ENCODE results near the gene THAP7. TPM values are rescaled to one million over a fixed set of nuclear protein-coding genes. Genes with fewer than 3 reads are reported as not detected.
"Not testable (repeated sequence)": the region's sequence is repeated elsewhere in the genome, so short reads cannot be mapped to it uniquely, and the experiment has no call there.

Gene THAP7
- total RNA-seq, 1 donor from 2014 or later = 18.0 TPM

DNA sequence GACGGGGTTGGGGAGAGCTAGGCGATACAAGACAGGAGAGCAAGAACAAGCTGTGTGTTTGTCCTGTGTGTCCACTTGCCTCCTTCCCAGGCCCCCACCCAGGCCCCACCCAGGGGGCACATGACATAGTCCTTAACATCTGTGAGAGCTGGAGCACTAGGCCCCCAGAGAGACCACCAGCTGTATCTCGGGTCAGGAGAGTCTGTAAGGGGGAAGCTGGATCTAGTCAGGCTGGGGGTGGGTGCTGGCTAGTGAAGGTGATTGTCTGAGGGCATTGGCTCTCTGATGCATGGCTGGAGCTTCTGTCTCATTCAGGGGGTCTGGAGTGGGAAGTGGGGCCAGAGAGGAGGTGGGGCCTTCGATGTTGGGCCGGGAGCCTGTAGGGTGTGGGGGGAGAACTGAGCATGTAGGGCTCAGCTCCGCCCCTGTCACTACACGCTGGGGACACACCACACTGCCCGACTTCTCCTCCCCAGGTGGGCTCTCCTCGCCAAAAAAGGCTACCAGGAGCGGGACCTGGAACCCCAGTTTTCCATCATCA lies 13.6 kb upstream of the THAP7 start:
- no peak for ATAC-seq
- intact Hi-C loops (cut with micrococcal nuclease) = no loop called here
- DNase-seq = no peak

DNA sequence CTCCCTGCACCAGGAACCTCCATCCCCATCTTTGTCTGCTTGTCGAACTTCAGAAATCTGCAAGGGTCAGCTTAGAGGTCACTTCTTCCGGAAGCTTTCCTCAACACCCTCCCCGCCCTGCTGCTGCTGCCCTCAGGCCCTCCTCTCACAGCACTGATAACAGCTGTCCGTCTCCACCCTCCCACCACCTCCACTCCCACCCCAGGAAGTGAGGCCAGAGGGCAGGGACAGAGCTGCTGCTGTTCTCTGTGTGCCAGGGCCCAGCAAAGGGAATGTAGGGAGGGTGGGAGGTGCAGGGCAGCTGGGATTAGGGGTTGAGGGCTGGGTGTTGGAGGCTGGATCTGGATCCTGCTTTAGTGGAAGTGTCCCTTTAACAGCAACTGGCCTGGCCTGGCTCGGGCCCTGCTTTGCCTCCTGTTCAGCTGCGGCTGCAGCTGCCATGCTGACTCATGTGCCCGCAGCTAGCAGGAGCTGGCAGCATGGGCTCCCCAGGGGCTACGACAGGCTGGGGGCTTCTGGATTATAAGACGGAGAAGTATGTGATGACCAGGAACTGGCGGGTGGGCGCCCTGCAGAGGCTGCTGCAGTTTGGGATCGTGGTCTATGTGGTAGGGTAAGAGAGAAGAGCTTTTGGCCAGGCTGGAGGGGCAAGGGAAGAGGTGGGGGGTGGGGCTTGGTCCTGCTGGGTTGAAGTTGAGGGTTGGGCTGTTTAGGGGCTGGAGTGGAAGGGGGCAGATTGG lies 13.0 kb upstream of the THAP7 start, which contains the start of gene P2RX6:
TSS of gene P2RX6 (plus strand) at position 440 of the 740 bp plus-strand sequence. CDS start at position 450, 10 bp downstream.
- ATAC-seq (peak; percentile 74), DNase-seq (peak; percentile 57)

DNA sequence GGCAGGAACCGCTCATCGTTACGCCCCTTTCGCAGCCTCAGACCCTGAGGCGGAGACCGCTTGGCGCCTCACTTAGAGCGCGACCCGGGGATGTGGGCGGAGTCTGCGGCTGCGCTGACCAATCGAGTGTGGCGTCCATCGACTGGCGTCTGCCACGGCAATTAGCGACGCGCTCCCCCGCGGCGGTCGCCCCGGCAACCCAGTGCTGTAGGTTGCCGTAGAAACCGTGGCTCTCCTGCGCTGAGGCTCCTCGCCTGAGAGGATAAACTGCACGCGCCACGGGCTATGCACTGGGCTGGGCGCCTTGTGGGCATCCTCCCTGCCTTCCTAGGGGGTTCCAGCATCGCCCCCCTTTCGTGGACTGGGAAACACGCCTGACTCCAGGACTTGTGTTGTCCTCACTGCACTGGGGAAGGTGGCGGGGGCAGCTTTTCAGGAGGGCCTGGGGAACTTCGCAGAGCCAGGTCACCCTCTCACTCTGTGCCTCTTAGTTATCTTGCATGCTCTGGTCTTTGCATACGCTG lies 12.3 kb upstream of the THAP7 start:
- ATAC-seq (peak; percentile 95), DNase-seq (peak; percentile 94)
- intact Hi-C loops (cut with micrococcal nuclease) = no loop called here

More for the DNA sequence above, 13.0 kb upstream of the THAP7 start, which contains the start of gene P2RX6:
- intact Hi-C loops (cut with micrococcal nuclease) = no loop called here

DNA sequence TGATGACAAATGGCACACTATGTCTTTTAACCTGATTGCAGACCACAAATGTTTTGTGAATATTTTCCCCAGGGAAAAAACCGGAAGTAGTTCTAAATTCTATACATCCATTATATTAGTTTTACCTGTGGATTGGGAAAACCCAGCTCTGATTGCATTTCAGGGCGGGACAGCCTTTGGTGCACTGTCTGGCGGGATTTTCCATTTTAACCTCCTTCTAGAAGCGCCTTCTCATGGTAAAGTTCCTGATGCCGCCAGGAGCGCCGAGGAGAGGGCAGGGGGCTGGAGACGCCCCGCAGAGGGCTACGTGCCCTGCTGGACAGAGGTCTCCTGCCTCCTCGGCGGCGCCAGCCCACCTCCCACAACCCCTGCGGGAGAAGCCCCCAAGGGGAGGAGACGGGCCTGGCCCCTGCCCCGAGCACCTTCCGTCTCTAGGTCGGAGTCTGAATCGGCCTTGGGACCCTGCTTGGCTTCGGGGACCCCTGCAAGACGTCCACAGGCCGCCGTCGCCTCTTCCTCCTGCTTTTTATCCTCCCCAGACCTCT lies 11.8 kb upstream of the THAP7 start:
- no peak for DNase-seq
- intact Hi-C loops (cut with micrococcal nuclease) = no loop called here
- no peak for ATAC-seq

DNA sequence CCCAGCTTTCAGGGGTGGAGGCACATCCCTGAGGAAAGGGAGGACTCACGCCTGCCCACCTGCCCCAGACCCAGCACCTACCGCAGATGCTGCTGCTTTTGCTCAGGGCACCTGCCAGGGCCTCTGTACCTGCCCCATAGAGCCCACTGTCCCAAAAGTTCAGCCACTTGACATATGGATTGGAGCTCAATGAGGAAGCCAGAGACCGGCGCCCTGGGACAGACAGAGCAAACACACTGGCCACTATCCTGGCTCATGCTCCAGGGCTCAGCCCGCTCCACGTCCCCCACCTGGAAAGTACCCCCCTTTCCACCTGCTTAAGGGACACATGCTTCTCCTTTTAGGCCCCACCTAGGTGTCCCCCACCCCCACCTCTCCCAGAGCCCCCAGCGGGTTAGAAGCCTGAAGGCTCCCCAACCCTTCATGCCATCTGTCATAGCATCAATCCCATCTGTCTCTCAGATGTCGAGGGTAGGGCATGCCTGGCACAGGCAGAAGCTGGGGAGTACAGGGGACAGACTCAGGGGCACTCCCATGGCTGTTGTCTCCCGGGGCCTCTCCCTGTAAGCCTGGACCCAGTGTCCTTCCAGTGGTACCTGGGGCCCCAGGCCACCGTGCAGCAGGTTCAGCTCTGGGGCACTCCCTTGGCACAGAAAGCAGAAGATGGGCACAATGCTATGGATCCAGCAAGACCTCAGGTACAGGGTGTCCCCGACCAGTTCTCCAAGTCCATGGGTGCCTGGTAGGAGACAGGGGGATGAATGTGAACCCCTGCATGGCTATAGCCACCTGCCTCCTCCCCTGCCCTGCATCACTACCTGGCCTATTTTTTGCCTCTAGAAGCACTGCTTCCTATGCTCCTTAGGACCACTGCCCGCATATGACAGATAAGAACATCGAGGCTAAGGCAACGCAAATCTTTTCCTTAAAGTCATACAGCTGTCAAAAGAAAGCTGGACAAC lies 10.8 kb upstream of the THAP7 start:
- ATAC-seq = no peak
- intact Hi-C loops (cut with micrococcal nuclease) = no loop called here
- no peak for DNase-seq

DNA sequence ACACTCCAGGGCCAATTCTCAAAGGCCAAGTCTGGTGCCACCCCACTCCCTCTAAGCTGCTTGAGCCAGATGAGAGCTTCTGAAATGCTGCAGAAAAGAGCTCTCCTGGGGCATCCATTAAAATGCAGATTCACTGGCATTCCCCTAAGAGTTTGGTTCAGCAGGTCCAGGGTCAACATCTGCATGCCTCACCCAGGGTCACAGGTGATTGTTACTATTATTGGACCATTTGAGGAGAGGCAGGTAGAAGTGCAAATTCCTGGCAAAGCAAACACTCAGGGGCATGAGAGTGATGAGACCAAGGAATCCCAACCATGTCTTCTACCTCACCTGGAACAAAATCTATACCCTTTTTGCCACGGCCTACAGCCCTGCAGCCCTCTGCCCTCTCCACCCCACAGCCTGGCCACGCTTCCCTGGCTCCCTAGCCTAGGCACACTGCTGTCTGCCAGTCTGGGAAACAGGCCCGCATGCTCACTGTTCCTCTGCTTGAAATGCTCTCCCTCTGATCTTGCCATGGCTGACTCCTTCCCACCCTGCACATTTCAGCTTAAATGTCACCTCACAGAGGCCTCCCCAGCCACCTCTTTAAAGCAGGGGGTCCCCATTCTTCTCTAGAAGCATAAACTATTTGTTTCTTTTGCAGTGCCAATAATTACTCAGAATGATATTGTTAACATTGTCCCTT lies 8.7 kb upstream of the THAP7 start:
- intact Hi-C loops (cut with micrococcal nuclease) = no loop called here
- DNase-seq (no peak), ATAC-seq (no peak)

DNA sequence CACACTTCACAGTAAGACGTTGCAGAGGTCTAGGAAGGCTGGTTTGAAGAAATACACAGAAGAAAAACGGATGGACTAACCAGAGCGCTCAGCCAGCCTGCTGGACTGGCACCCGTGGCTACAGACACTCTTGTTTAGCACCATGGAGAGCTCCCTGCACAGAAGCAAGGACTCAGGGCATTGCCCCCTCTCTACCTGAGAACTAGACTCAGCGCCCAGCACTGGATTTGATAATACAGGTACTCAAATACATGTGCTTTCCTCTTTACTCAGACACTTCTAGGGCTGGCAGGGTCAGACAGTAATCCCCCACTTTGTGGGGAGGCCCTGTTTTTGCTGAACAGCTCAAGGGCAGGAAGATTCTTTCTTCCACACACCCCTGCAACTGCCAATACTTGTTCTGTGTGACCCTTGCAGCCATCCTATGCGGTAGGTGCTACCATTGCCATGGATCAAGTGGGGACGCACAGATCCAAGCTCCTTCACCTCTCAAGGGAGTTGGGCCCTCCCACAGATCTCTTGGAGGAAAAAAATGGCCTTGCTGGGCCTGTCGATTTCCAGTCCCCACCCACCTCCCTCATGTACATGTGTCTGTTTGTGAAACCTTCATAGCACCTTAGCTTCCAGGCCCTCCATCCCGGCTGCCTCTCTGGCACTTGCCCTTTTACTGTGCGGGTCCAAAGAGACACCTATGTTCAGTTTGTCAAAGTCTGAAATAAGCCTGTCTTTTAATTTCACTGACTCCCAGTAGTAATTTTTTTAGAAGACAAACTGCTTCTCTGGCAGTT lies 7.9 kb upstream of the THAP7 start:
- ATAC-seq (peak; percentile 39), DNase-seq (no peak)
- intact Hi-C loops (cut with micrococcal nuclease) = no loop called here

DNA sequence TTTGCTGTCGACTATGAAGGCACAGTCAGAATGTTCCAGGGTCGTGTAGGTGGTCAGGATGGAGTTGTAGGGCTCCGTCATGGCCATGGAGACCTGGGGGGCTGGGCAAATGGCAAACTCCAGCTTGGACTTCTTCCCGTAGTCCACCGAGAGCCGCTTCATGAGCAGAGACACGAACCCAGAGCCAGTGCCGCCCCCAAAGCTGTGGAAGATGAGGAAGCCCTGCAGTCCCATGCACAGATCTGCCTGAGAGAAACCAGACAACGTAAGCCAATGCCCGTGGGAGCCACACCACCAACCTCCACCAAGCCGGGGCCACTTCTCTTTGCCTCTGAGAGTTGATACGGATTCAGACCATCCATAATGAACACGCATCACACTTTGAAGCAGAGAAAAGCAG lies 7.3 kb upstream of the THAP7 start:
- intact Hi-C loops (cut with micrococcal nuclease); DNase-seq; ATAC-seq: not testable (repeated sequence)

DNA sequence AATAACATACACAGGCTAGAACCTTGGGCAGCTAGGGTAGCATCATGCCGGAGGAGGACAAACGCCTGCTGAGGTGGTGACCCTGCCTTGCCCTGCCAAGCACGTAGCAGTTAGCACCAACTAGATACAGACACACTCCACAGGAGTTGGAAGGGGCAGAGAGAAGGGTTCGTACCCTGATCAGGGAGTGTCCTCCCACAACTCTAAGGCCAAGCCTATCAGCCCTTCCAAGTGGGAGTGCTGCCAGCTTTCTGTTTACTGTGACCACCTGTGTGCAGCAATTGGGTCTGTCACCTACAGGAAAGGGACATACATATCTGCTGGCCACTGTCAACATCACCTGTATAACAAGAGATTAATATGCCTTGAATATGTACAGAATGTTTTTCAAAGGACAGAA lies 1.9 kb upstream of the THAP7 start:
- intact Hi-C loops (cut with micrococcal nuclease) = no loop called here
- no peak for ATAC-seq
- DNase-seq = no peak

DNA sequence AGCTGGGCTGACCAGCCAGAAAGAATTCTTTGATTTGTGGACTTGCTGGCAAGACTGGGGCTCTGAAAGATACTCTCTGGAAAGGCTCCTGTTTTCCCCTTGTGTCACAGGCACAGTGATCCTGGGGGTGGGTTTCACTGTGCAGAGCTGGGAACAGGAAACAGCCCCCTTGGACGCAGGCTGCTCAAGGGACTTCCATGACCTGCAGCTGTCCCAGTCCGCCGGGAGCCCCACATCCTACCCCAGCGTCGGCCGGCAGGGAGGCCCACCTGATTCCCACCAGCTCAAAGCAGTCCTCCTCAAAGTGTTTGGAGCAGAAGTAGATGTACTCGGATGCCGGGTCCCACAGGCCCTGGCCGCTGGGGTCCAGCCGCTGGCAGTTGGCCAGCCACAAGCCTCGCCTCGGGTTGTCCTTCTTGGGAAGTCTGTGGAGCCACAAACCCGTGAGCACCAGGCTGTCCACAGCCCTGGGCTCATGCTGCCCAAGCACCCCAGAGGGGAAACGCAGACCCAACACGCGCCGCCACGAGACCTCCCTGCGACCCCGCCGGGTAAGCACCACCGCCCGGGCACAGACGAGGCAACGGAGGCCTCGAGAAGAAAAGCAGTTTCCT lies 824 bp downstream of the THAP7 start:
- DNase-seq (no peak), ATAC-seq (peak; percentile 19)
- intact Hi-C loops (cut with micrococcal nuclease) = no loop called here

DNA sequence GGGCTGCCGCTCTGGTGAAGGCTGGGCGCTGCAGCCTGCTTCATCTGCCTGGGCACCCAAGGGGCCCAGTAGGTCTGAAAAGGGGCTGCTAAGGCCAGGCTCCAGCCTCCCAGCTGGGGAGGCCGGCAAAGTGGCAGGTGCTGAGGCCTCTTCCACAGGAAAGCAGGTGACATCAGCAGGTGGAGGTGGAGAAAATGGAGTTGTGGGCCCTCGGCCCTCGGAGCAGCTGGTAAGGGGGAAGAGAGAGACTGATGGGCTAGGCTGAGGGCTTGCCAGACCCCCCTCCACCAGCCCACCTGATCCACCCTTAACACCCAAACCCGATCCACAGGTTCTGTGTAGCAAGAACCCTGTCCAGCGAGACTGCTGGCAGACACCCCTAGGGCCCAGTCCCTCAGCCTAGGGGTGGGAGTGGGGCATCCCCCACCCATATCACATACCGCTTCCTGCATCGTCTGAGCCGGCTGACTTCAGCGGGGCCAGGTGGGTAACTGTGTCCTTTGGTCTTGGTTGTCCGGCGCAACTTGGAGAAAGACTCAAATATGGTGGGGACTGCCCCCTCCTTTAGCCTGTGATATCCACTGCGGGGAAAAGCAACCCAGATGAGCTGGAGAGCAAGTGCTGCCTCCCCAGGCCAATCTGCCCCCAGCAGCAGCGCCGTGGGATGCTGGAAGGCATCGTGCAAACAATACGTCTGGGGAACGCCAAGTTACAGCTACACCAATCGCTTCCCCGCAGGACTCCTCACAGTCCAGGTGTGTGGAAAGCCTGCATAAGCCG lies 1.5 kb downstream of the THAP7 start:
- no peak for ATAC-seq
- DNase-seq = no peak
- intact Hi-C loops (cut with micrococcal nuclease) = no loop called here

DNA sequence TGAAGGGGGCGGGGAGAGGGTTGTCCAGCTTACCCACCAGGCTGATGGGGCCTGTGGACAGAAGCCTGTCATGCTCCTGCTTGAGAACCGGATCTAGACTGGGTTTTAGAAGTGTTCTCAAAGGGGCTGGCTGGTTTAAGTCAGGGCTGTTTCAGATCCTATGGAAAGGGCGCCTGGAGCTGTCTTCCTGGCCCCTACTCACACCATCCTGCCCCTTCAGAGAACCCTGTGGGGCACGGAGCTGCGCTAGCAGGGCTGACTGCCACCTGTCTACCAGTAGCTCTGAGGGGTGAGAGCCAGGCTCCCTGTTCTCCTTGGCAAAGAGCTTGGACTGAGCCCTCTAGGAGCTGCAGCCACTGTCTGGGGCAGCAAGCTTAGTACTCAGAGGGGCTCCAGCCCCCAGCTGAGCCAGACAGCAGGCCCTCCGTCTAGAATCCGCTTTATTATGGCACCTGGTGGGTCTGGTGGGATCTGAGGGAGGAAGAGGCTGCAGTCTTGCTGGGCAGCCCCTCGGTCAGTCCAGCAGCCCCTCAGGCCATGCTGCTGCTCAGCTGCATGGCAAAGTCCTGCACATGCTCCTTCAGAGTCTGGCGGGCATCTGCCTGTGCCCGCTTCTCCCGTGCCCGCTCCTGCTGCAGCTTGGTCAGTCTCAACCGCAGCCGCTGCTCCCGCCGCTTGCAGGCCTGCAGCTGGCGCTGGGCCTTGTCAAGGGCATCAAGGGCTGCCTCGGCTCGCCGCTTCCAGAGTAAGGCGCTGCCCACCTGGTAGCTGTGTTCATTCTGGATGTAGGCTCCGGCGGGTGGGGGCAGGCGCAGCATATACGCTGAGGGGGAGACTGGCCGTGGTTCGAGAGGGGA lies 2.3 kb downstream of the THAP7 start:
- ATAC-seq (no peak), DNase-seq (no peak)
- intact Hi-C loops (cut with micrococcal nuclease) = no loop called here

DNA sequence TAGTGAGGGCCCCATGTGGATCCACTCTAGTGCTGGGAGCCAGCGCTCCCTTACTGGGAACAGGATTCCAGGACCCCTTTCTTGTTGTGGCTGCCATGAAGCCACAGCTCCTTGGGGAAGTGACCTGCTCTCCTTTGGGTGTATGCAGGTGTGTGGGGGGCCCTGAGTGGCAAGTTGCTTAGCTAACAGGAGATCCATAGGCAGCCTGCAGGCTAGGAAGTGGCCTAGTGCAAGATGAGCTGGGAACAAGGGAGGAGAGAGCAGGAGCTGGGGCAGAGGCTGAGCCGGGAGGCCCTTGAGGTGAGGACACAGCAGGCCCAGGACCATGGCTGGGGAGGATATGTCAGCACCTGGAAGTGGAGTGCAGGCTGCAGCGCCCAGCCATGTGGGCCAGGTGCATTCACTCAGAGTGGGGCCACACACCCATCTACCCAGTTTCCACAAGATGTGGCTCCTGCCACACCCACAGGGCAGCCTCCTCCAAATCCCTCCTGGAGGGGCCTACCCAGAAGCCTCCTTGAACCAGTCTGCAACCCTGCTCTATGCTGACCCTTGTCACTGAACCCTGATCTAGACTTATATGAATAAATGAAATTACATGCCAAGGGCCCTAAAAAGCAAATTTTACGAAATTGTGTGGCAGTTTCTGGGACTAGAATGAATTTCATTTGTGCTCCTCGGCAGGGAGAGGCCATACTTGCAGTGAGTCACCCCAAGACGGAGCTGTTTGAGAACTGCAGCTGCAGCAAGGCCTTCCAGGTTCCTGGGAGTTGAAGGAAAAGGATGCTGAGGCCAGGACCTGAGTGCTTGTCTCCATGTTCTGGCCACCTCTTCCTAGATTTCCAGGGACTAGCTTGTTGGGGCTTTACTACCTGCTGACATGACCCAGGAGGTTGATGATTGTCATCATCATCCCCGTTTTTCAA lies 3.2 kb downstream of the THAP7 start:
- intact Hi-C loops (cut with micrococcal nuclease) = no loop called here
- ATAC-seq (no peak), DNase-seq (no peak)

DNA sequence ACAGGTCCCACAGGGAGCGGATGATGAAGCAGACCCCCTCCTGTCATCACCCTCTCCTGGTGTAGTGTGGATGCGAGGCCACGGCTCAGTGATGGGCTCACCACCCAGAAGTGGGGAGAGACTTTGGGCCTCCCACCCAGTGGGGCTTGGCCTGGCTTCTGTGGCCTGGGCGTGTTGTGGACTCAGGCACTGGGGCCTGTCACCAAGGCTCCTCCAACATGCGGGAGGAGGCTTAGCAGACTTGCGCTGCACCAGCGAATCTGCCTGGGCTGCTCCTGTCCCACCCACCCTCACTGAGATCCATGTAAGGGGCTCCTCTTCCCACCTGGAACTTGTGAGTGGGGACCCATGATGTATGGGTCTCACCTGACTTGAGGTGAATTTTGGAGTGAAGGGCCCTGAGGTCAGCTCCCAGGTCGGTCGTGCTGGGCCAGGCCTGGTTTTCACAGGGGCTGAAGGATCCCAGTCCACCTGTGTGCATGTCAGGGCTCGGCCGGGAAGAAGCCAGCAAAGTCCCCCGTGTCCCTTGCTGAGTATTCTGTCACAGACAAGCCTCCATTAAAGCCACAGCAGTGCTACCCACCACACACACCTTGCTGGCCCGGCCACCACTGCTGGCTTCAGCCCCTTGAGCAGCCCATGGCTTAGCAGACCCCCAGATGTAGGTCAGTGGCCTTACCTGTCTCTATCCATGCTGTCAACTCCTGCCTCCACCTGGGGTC lies 4.2 kb downstream of the THAP7 start:
- ATAC-seq (no peak), DNase-seq (no peak)
- intact Hi-C loops (cut with micrococcal nuclease) = no loop called here

Measured in left ventricle myocardium superior (tissue), 1 donor.